ENCODE data around the gene OCRL.

GRCh38 chrX:129585691-129586090, 45.6 kb downstream of the OCRL start:
- TF ChIP-seq CTCF (IDR thresholded peaks at IDR 0.05; ENCODE audit: insufficient read depth, low read length, poor library complexity, severe bottlenecking) (no peak), EZH2phosphoT487 (conservative IDR thresholded peaks at IDR 0.05; ENCODE audit: low read length) (no peak)
